Left lung (tissue), 10 donors: Measurements from ENCODE around the gene PPARA. TPM values are rescaled to one million over a fixed set of nuclear protein-coding genes. Genes with fewer than 3 reads are reported as not detected.

Experiments used
- ATAC-seq: fragments of 200-7000 bp; cut with Tn5 transposase; one replicate; pipeline ENCODE4 v1.9.1; 2020; ENCODE audit warnings: moderate library complexity
- DNase-seq, 4 donors: peaks; one replicate each; pipeline ENCODE4 v3.0.0-alpha.2; 2013 to 2020
- H3K27ac ChIP-seq, 2 donors: fragments of 200-600 bp; sonication (generic) in 1 of 2; one replicate each; pipeline versions ENCODE4 v1.5.0 to v1.8.0; 2020 to 2021
- H3K27me3 ChIP-seq, 2 donors: fragments of 200-600 bp; sonication (generic) in 1 of 2; one replicate each; pipeline versions ENCODE4 v1.5.0 to v1.8.0; 2020 to 2021
- H3K36me3 ChIP-seq, 2 donors: fragments of 200-600 bp; sonication (generic) in 1 of 2; one replicate each; pipeline versions ENCODE4 v1.5.0 to v1.8.0; 2020 to 2021
- H3K4me1 ChIP-seq, 2 donors: fragments of 200-600 bp; one replicate each; pipeline ENCODE4 v1.8.0; 2021
- H3K4me3 ChIP-seq, 2 donors: fragments of 200-600 bp; sonication (generic) in 1 of 2; one replicate each; pipeline versions ENCODE4 v1.5.0 to v1.8.0; 2020 to 2021; ENCODE audit warnings: mild to moderate bottlenecking in 1 of 2
- H3K9me3 ChIP-seq, 2 donors: fragments of 200-600 bp; sonication (generic) in 1 of 2; one replicate each; pipeline versions ENCODE4 v1.5.0 to v1.8.0; 2020 to 2021
- intact Hi-C, 2 donors: fragments of 100-400 bp; cut with DNase I; formaldehyde crosslinking; loops; one replicate each; pipeline versions ENCODE4 v1.11.2 to v1.14.2; 2022
- polyA plus RNA-seq, 6 donors: library from polyadenylated mRNA; unstranded; fragments of 120-200 nt; gene quantifications; one replicate each; pipeline ENCODE4 v1.2.1, GENCODE V29; 2013; ENCODE audit not compliant: insufficient read length in 6 of 6
- total RNA-seq, 2 donors: library from RNA; stranded (reverse); fragmentation: NEBNext Ultra II Directional; extraction: Animal tissue kit (Norgen Biotek cat#: 25700); gene quantifications; one replicate each; pipeline ENCODE4 v1.2.1, GENCODE V29; 2021
- TF ChIP-seq, protein P1 (sequence below), 2 donors: fragments of 200-600 bp; sonication (generic) in 1 of 2; IDR thresholded peaks; one replicate each; pipeline versions ENCODE4 v1.5.0 to v1.8.0; 2021; ENCODE audit warnings: antibody characterized with exemption in 2 of 2
- donor health status: DM: no; HTN: yes; CAD: no.
- donor health status: DM: no; HTN: no; CAD: no.

PPARA gene
- total and polyA plus RNA-seq, 8 donors, result 13.8 to 22.3 (median 15.8) TPM

DNA sequence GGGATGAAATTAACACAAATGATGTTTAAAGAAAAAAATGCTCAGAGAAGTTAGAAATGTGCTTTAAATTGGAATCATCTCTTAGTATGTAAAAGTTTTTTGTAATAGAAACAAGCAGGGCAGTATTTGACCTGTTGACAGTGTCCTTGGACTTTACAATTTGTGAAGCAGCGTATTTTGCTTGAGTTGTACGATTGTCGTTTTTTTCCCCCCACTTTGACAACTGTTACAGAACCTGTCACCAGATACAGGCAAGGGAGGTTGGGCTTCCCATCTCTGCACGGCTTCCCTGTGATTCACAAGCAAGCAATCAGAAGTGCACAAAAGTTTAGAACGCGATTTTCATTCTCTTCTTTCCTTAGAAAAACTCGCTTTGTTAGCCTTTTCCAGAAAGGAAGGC, 8.9 kb downstream of the PPARA start:
- H3K27ac ChIP-seq, result no peak overlapping the region
- ATAC-seq (no peak), DNase-seq (no peak)
- peaks cover 0 to 3% of the 10 kb centered on the region in 2 donors for H3K4me1 ChIP-seq
- H3K27me3 ChIP-seq, result no peaks in the 10 kb centered on the region
- TF ChIP-seq, protein P1, sequence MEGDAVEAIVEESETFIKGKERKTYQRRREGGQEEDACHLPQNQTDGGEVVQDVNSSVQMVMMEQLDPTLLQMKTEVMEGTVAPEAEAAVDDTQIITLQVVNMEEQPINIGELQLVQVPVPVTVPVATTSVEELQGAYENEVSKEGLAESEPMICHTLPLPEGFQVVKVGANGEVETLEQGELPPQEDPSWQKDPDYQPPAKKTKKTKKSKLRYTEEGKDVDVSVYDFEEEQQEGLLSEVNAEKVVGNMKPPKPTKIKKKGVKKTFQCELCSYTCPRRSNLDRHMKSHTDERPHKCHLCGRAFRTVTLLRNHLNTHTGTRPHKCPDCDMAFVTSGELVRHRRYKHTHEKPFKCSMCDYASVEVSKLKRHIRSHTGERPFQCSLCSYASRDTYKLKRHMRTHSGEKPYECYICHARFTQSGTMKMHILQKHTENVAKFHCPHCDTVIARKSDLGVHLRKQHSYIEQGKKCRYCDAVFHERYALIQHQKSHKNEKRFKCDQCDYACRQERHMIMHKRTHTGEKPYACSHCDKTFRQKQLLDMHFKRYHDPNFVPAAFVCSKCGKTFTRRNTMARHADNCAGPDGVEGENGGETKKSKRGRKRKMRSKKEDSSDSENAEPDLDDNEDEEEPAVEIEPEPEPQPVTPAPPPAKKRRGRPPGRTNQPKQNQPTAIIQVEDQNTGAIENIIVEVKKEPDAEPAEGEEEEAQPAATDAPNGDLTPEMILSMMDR (IDR thresholded peaks at IDR 0.05), result no peak
- H3K9me3 ChIP-seq, result no peaks in the 10 kb centered on the region
- peaks cover 0 to 3% of the 10 kb centered on the region in 2 donors for H3K36me3 ChIP-seq
- intact Hi-C loops, result no loop called here
- H3K4me3 ChIP-seq, result no peak overlapping the region

DNA sequence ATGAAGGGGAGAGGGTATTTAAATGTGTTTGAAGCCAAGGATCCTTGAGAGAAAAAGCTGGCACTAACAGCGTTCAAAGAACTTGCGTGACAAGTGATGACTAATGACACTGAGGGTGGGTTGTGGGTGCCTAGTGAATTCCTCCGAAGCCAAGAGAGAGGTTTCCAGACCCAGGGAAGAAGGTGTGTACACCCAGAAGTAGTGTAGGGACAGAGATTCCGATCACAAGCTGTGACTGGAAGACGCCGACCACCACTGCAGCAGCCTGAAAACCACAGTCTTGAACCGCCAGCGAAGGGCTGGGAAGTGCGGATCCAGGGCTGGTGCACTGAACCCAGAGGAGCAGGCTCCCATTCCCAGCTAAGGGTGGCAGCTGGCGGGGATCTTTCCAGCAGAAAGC, 9.5 kb downstream of the PPARA start:
- ATAC-seq, result peak; percentile 76
- Histone ChIP-seq H3K4me1 (peaks cover 0 to 3% of the 10 kb centered on the region in 2 donors), H3K27me3 (no peaks in the 10 kb centered on the region), H3K36me3 (no peaks in the 10 kb centered on the region), H3K4me3 (no peak overlapping the region), H3K27ac (no peak overlapping the region), H3K9me3 (no peaks in the 10 kb centered on the region)
- intact Hi-C loops, result no loop called here
- no peak for DNase-seq
- TF ChIP-seq, protein P1 (IDR thresholded peaks at IDR 0.05), result no peak

DNA sequence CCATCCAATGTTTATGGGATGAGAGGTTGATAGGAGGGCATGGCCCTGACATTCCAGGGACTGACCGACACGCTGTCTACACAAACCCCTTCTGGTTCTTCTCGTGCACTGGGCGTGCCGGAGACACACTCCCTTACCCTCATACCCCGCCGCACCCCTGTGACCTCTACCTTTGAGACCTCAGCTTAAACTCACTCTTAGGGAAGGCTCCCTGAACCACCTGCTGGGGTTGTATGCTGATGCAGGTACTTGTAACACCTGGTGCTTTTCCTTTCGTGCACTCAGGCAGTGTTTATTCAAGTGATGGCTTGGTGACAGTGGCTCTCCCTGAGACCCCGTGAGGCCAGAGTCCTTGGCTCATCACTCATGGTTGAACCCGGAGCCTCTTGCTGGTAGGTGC, 12.0 kb downstream of the PPARA start:
- intact Hi-C loops, result no loop called here
- no peak overlapping the region for H3K4me3 ChIP-seq
- H3K27me3 ChIP-seq, result no peaks in the 10 kb centered on the region
- ATAC-seq (no peak), DNase-seq (no peak)
- no peak overlapping the region for H3K27ac ChIP-seq
- TF ChIP-seq, protein P1 (IDR thresholded peaks at IDR 0.05), result no peak
- no peaks in the 10 kb centered on the region for H3K36me3 ChIP-seq
- peaks cover 0 to 3% of the 10 kb centered on the region in 2 donors for H3K4me1 ChIP-seq
- H3K9me3 ChIP-seq, result no peaks in the 10 kb centered on the region

DNA sequence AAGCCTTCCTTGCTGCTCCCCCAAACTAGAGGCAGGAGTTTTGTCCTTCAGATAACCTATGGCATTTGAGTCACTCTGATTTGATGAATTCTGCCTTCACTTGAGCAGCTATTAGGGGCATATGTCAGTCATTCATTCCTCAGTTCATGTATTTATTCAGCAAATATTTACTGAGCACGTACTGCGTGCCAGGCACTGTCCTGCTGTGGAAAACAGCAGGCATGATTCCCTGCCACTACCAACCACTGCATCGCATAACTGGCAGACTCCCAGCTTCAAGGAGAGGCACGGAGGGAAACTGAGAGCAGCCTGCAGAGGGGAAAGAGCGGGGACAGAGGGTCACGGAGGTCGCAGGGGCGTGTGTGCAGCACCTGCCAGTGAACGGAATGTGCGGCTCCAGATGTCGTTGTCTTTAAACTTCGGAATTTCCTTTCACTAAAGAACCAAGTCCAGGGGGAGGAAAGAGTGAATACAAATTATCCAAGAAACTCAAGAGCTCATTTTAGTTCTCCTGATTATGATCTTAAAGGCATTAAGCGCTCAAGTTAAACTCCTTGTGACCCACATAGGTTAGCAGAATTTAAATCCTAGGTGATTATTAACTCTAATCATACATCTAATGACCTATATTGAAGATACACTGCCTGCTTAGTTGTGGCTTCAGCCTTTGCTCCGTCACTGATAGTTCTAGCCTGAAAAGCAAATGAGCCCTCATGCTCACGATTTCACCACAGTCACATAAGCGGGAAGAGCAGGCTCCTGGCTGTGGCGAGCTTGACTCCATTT, 12.6 kb downstream of the PPARA start:
- no peaks in the 10 kb centered on the region for H3K36me3 ChIP-seq
- TF ChIP-seq, protein P1 (IDR thresholded peaks at IDR 0.05), result no peak
- intact Hi-C loops, result no loop called here

DNA sequence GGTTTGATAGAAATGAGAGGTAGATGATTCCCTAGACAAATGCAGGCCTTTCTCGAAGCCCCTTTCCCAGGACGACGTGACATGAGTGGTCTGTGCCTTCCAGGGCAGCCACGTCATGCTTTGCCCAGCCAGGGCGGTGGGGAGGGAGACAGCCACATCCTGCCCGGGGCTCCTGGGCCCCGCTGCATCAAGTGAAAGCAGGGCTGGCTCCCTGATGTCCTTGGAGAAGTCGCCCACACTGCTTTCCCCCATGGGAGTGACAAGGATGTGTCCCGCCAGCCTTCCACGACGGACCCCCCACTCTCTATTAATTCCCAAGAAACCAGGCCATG, 13.2 kb downstream of the PPARA start:
- Histone ChIP-seq H3K4me1 (peaks cover 0 to 3% of the 10 kb centered on the region in 2 donors), H3K27ac (no peak overlapping the region), H3K36me3 (no peaks in the 10 kb centered on the region), H3K9me3 (no peaks in the 10 kb centered on the region), H3K4me3 (no peak overlapping the region), H3K27me3 (no peaks in the 10 kb centered on the region)
- DNase-seq (no peak), ATAC-seq (no peak)
- TF ChIP-seq, protein P1 (IDR thresholded peaks at IDR 0.05), result no peak
- intact Hi-C loops, result no loop called here

More for the DNA sequence above, 12.6 kb downstream of the PPARA start:
- Histone ChIP-seq H3K27me3 (no peaks in the 10 kb centered on the region), H3K4me3 (no peak overlapping the region), H3K27ac (no peak overlapping the region), H3K4me1 (peaks cover 0 to 3% of the 10 kb centered on the region in 2 donors), H3K9me3 (no peaks in the 10 kb centered on the region)
- DNase-seq (no peak), ATAC-seq (no peak)
